Esophagus squamous epithelium (tissue), 4 donors: ENCODE data around the gene ZSWIM6.

Experiments
- CTCF ChIP-seq, 6 experiments: fragments of 450-650 bp in 4 of 6; fragments of 200-600 bp in 2 of 6; sonication (generic) in 2 of 6; IDR thresholded peaks; one replicate each; pipeline ENCODE4 v1.5.1; 2016 to 2019; ENCODE audit warnings: antibody characterized with exemption in 6 of 6, mild to moderate bottlenecking in 4 of 6, moderate library complexity in 4 of 6
- POLR2A ChIP-seq, 4 donors: fragments of 450-650 bp; IDR thresholded peaks; one replicate each; pipeline ENCODE4 v1.6.1; 2017; ENCODE audit warnings: antibody characterized with exemption in 4 of 4, mild to moderate bottlenecking in 4 of 4, moderate library complexity in 3 of 4

GRCh38 chr5:61394078-61394704, 62.1 kb downstream of the ZSWIM6 start:
- TF ChIP-seq CTCF (IDR thresholded peaks at IDR 0.05) (no peak), POLR2A (IDR thresholded peaks at IDR 0.05) (no peak)
